Measurements from ENCODE around the gene SPATA2. TPM values are rescaled to one million over a fixed set of nuclear protein-coding genes. Genes with fewer than 3 reads are reported as not detected.

Gene SPATA2
- polyA plus RNA-seq, 5 donors = 7.2 to 9.6 (median 7.8) TPM

DNA sequence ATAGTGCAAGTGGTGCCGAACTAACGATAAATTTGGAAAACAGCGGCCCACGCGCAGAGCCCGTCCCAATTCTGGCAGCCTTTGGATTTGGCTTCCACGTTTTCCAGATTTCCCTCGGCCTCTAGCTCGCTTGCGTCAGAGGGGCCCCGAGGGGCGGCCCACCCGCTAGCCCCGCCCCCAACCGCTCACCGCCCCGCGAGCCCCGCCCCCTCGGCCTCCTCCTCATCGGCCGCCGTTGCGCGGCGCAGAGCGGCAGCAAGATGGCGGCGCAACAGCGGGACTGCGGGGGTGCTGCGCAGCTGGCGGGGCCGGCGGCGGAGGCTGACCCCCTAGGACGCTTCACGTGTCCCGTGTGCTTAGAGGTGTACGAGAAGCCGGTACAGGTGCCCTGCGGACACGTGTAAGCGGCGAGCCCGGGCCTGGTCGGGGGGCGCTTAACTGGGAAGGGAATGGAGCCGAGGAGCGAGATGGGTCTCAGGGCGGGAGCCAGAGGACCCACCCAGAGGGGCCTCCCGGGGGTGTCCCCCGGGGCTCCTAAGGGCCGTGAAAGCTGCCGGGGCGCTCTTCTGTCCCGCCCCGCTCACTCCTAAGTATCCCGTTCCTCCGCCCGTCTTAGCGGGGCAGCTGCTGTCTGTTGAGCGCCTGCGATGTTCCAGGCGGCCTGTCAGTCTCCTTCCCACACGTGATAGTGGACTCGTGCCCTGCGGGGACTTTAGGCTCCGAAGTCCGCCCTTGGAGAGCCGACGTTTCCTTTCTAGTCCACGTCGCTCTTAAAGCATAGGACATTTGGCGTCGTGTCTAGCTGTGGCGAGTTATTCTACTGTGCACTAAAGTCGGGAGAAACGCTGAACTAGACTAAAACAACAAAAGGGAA lies 21.1 kb upstream of the SPATA2 start, which contains the start of gene RNF114:
RNF114 (plus strand) TSS at position 245 of the 874 bp plus-strand sequence; CDS start at position 261, 16 bp downstream.
- peak; percentile 89 for DNase-seq

DNA sequence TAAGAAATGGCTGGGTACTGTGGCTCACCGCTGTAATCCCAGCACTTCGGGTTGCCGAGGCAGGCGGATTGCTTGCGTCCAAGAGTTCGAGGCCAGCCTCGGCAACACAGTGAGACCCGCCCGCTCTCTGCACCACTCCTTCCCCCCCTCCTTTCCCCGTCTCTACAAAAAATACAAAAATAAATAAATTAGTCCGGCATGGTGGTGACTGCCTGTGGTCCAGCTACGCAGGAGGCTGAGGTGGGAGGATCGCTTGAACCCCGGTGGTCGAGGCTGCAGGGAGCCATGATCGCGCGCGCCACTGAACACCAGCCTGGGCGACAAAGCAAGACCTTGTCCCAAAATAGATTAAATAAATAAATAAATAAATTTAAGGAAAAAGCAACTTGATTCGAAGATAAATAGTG lies 20.4 kb upstream of the SPATA2 start:
- DNase-seq = no peak

GRCh38 chr20:49929142-49929494 lies 13.8 kb upstream of the SPATA2 start:
- no peak for DNase-seq

DNA sequence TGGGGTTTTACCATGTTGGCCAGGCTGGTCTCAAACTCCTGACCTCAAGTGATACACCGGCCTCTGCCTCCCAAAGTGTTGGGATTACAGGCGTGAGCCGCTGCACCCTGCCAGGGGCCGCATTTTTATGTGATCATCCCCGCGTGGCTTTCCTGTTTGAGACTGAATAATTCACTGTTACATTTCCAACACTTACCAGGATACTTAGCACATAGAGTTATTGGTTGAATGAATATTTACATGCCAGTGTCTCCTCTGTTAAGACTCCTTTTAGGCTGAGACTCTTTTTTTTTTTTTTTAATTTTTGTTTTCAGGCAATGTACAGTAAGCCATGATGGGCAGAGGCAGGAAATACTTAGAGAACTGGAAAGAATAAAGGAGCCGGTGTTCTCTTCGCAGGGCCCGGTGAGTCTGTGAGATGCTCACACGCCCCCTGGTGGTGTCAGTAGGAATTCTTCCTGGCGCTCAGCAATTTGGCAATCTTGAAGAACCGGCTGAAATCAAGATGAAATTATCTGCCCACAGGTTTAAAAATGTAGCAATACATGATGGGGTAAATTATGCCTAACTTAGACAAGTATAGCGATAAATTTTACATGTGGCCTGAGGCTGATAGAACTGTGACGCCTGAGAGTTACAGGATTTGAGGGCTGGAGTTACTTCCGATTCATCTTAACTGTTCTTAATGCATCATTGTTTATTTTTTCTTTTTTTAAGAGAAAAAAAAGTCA lies 13.2 kb upstream of the SPATA2 start:
- peak; percentile 71 to 82 for DNase-seq

- DNase-seq = no peak
Observed at GRCh38 chr20:49925901-49926454, 10.6 kb upstream of the SPATA2 start.

DNA sequence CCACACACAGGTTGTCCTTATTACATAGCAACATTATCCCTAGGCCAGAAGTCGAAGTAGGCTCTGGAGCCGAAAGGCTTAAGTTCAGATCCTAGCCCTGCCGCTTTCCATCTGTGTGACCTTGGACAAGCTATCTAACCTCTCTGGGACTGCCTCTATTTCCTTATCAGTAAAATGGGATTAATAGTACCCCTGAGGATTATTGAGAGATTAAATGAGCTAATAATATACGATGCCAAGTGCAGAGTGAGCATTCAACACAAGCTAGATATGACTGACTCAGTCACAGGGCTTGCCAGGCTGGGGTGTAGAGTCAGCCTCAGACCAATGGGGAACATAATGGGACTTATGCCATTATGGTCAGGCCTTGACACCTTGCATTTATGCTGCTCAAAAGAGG lies 8.9 kb upstream of the SPATA2 start:
- no peak for DNase-seq

DNA sequence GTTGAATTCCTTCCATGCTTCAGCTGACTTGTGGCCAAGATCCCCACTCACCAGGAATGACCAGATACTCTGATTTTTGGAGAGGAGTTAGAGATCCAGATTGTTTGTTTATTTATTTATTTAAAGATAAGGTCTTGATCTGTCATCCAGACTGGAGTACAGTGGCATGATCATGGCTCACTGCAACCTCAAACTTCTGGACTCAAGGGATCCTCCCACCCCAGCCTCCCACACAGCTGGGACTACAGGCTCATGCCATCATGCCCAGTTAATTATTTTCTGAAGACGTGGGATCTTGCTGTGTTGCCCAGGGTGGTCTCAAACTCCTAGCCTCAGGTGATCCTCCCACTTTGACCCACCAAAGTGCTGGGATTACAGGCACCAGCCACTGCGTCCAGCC lies 4.1 kb upstream of the SPATA2 start:
- no peak for DNase-seq

- no peak for DNase-seq
Observed at GRCh38 chr20:49919009-49919408, 3.7 kb upstream of the SPATA2 start.

- DNase-seq = no peak
Observed at GRCh38 chr20:49918446-49918845, 3.1 kb upstream of the SPATA2 start.

GRCh38 chr20:49916146-49917002 lies 1.0 kb upstream of the SPATA2 start:
- DNase-seq = no peak

- no peak for DNase-seq
Observed at GRCh38 chr20:49915118-49915379, 280 bp downstream of the SPATA2 start.

DNA sequence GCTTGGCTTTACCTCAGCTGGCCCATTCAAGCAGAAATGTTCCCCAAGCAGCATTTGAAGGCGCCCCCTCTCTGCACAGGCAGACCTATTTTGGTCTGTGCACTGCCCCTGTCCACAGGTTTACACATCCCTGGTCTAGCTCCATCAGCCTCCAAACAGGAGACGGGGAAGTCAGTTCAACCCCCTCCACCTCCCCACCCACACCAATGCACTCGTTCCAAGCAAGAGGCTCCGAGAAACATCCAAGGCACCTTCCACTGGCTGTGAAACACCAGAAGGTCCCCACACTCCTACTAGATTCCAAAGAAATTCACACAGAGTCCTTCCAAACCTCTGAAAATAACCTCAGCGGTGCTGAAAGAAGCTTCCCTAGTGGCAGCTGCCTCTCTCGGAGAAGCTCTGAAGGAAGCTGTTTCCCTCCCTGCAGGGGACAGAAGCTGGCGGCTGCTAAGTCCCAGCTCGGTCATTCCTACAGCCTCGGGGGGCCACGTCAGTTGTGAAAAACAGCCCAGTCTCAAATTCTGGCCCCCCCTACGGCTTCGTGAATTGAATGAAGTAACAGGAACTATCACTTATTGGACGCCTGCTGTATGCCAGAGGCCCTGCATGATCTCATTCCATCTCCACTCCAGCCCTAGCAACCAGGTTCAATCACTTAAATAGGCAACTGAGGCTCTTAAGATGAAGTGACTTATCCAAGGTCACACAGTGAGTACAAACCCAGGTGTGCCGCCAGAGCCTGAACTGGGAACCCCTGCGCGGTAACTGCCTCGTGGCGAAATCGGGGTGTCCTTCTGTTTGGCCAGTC lies 815 bp downstream of the SPATA2 start:
- no peak for DNase-seq

GRCh38 chr20:49913399-49914047 lies 1.8 kb downstream of the SPATA2 start:
- DNase-seq = no peak

DNA sequence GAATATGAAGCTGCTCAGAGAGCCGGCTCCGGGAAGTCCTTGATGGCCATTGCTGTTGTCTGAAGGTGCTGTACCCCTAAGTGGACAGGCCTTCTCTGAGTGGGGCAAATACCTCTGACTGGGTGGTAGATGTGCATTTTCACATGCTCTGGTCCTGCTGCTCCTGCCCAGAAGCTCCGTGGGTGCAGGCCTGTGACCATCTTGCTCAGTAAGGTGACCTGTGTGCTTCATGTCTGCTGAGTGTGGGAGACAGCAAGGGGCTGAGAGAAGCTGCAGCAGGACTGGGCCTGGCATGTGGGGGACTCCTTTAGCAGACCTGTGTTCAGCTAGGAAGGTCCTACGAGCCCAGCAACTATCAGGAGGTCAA lies 5.0 kb downstream of the SPATA2 start:
- no peak for DNase-seq

DNA sequence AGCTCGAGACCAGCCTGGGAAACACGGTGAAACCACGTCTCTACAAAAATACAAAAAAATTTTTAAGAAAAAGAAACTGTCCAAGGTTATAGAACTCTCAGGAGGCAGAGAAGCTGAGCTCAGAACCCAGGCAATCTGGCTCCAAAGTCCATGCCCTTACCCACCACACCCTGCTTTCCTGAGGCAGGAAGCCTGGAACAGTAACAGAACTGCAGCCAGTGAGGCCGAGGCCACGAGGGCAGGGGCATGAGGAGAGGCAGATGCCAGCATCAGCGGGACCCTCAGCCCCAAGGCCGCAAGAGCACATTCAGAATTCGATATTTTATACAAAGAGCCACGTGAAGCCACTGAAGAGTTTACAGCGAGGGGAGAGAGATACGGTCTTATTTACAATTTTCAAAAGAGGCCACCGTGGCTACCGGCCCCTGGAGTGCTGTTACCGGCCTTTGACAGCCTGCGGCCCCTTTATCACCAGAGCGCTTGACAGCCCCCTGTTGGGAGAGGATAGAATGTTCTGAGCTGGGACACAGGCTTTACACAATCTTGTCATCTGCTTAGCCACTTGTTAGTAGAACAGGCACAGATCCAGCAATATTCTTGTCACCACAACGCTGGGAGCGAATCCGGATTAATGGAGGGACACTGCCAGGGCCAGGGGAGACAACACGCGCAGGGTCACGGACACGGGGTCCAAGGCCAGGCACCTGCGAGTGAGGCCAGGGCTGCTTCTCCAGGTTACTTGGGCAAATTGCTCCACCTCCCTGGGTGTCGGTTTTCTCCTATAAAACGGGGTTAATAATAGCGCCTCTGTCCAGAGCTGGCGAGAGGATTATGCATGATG lies 5.6 kb downstream of the SPATA2 start:
- DNase-seq = no peak

- DNase-seq = no peak
Observed at GRCh38 chr20:49908258-49908565, 7.1 kb downstream of the SPATA2 start.

DNA sequence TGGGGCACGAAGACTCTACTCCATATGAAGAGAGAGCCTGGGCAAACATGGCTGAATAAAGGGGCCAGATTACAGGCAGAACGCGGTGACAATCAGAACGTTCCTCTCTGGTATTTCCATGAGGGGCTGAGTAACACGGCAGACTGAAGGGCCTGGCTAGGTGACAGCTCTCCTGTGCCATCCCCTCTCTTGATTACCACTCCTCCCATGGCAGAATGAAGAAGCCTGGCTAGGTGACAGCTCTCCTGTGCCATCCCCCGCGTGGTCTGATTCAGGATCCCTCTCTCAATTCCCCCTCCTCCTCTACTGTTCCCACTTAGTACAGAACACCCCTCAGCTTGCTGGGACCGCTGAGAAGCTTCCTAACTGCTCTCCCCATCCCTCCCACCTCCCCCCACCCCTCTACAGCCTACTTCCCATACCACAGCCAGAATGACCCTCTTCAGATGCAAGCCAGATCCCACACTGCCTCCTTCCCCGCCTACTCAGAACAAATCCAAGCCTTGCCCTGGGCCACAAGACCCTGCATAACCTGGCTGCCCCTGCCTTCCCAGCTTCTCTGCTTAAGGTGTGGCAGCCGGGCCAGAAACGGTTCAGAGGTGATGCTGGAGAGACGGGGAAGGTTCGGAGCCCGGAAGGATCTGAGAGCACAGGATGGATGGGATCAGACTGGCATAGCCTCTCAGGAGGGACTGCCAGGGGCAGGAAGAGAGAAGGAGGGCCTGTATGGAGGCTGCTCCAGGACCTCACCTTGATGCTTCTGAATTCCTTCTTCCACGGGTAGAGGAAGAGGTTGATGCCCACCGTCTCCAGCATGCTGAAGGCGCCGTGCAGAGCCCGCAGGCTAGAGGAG lies 7.7 kb downstream of the SPATA2 start:
- no peak for DNase-seq

DNA sequence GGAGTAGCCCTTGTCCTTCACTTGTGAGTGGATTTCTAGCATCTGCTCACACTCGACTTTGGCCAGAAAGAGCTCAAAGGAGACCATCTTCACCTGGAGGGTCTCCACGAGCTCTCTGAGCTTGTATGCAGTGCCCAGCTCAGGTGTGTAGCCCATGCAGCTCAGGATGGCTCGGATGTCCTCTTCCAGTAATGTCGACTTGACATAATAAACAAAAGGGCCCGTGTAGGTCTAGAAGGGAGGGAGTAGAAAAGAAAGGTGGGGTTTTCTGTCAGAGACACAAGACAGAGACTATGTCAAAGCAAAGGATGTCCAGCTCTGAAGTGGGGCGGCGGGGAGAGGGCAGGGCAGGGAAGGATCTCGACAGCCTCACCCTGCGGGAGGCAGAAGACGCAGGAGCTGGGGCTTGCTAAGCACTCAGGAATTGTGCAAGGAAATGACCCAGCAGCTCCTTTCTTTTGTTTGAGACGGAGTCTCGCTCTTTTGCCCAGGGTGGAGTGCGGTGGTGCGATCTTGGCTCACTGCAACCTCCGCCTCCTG lies 8.6 kb downstream of the SPATA2 start:
- no peak for DNase-seq
